WI38 (cell line): Measurements from ENCODE around the gene VEGFA.

Experiments used
- H3K4me3 ChIP-seq: 2 replicates; pipeline ENCODE4 v1.5.1; 2011; ENCODE audit warnings: low read depth, mild to moderate bottlenecking, control low read depth, low read length
- CTCF ChIP-seq: IDR thresholded peaks from 2 replicates; pipeline ENCODE4 v1.5.1; 2012; ENCODE audit warnings: low read depth, mild to moderate bottlenecking, control low read depth, low read length

Gene VEGFA

DNA sequence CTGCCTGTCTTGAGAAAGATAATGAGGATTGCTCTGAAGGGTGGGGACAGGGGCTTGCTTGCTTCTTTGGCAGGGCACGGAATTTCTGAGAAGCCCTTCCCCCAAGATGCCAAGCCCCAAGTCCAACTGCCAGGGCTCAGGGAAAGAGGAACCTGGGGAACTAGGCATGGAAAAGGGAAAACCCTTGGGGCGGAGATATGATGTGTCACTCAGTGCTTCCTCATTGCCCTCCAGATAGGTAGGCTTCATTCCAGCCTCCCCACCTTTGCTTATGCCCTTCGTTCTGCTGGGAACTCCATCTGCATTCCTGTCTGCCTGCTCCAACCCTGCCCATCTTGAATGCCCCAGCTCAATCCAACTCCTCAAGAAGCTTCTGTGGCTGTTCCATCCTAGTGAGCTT lies 61.2 kb downstream of the VEGFA start:
- TF ChIP-seq CTCF: no peak
- H3K4me3 ChIP-seq: no peak overlapping the region

DNA sequence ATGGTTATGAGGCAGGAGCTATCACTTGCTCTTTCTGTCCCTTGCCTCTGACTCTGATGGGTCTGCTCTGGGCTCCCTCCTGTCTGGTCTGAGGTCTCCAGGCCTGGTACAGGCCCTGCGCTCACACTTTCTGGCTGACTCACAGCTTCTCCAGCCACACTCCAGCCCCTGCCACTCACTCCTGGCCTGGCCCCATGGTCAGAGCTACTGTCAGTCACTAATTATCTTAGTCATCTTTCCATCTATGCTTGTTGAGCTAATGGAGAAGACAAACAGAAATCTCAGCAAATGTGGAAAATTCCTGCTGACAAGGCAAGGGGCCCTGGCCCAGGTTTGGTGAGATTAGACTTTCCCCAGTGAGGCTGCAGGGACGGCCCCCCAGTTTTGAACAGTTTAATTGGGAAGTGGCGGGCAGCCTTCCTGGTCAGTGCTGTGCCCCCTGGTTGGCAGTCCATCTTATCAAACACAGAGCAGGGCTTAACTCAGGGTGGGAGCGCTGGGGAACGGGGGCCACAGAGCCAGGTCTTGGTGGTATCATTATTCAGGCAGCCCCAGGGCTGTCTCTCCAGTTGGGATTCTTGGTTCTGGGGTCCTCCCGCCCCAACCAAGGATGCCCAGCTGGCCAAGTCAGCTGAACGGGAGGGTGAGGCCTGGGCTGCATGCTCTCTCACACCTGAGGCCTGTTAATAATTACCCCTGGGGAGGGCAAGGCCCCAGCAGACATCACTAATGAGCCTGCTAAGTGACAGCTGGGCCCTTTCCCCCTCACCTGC lies 63.4 kb downstream of the VEGFA start:
- TF ChIP-seq CTCF: no peak
- H3K4me3 ChIP-seq: no peak overlapping the region

- no peak overlapping the region for H3K4me3 ChIP-seq
- no peak for TF ChIP-seq CTCF
Measured at GRCh38 chr6:43833996-43834390, 64.0 kb downstream of the VEGFA start.

DNA sequence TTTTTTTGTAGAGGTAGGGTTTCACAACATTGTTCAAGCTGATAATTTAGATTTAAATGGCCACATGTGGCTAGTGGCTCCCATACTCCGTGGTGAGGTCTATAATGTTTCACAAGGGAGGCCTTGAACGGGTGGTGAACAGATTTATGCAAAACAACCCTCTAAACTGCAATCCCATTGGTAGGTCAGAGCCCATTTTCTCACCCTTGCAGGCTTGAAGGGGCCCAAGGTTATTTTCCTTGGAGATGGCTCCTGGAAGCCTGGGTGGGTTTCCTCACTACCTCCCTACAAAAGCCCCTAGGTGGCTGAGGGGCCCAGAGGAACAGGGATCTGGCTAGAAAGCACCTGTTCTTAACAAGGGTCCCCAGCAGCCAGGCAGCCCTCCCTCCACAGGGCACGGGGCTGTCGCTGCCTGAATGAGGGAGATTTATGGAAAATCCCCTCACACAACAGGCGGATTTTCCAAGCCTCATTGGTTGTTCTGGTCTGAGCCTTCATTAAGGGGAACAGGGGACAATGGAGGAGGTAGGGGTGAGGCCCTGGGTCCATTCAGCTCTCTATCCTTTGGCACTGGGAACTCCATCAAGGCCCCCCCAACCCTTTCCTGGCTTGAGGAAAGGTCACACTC lies 64.6 kb downstream of the VEGFA start:
- no peak for TF ChIP-seq CTCF

GRCh38 chr6:43835872-43836419 lies 65.9 kb downstream of the VEGFA start:
- no peak for TF ChIP-seq CTCF

More for the DNA sequence above, 64.6 kb downstream of the VEGFA start:
- H3K4me3 ChIP-seq: no peak overlapping the region

More at GRCh38 chr6:43835872-43836419, 65.9 kb downstream of the VEGFA start:
- no peak overlapping the region for H3K4me3 ChIP-seq
